Stimulated activated naive CD4-positive, alpha-beta T cell (primary cell): ENCODE data around the gene CEACAM20.
"Not testable (repeated sequence)": the region's sequence is repeated elsewhere in the genome, so short reads cannot be mapped to it uniquely, and the experiment has no call there.

Experiments used
- DNase-seq, 6 experiments: peaks; one replicate each; lab custom pipeline; 2025; lab: John Stamatoyannopoulos, UW

Gene CEACAM20

GRCh38 chr19:44548736-44549135 lies 19.3 kb upstream of the CEACAM20 start:
- no peak for DNase-seq

GRCh38 chr19:44544031-44544430 lies 14.6 kb upstream of the CEACAM20 start:
- no peak for DNase-seq

- DNase-seq: no peak
Measured at GRCh38 chr19:44542671-44543070, 13.2 kb upstream of the CEACAM20 start.

- DNase-seq: no peak
Measured at GRCh38 chr19:44540736-44541135, 11.3 kb upstream of the CEACAM20 start.

DNA sequence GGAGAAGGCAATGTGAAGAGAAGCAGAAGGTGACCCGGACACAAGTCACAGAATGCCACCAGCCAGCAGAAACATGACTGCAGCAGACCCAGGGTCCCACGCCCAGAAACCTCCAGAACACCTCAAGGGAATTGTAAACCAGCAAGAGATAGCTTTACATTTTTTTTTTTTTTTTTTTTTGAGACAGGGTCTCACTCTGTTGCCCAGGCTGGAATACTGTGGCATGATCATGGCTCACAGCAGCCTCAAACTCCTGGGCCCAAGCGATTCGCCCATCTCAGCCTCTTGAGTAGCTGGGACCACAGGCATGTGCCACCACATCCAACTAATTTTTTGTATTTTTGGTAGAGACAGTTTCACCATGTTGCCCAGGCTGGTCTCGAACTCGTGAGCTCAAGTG lies 10.5 kb upstream of the CEACAM20 start:
- DNase-seq: no peak

- no peak for DNase-seq
Measured at GRCh38 chr19:44539236-44539826, 9.9 kb upstream of the CEACAM20 start.

- not testable (repeated sequence) for DNase-seq
Measured at GRCh38 chr19:44535361-44535760, 5.9 kb upstream of the CEACAM20 start.

GRCh38 chr19:44532819-44533218 lies 3.3 kb upstream of the CEACAM20 start:
- no peak for DNase-seq

DNA sequence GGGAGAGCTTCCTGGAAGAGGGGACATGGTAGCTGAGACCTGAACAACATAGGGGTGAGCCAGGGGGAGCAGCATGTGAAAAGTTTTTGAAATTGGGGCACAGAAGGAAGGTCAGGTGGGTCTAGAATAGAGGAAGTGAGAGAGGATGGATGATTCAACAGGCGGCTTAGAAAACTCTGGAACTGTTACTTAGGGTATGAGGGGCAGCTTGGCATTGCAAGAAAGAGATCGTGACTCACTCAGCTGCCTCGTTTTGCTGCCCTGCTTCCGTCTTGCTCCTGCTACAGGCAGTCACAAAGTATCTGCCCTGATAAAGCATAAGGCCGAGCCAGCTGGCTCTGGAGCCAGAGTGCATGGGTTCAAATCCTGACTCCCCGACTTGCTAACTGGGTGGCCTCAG lies 1.3 kb upstream of the CEACAM20 start:
- no peak for DNase-seq

- no peak for DNase-seq
Measured at GRCh38 chr19:44527554-44527953, 1.9 kb downstream of the CEACAM20 start.

- no peak for DNase-seq
Measured at GRCh38 chr19:44525721-44526430, 3.6 kb downstream of the CEACAM20 start.

DNA sequence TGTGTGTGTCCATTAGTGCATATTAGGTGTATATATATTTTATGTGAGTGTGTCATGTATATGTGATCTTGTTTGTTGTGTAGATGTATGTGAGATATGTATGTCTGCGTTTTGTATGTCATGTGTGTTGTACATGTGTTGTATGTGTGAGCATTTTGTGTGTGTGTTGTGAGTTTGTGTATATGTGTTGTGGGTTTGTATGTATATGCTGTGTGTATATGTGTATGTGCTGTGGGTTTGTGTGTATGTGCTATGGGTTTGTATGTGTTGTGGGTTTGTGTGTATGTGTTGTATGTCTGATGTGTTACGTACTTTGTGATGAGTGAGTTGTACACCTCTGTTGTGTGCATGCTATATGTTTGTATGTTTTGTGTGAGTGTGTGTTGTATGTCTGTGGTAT lies 8.1 kb downstream of the CEACAM20 start:
- no peak for DNase-seq

GRCh38 chr19:44517146-44517545 lies 12.3 kb downstream of the CEACAM20 start:
- no peak for DNase-seq

DNA sequence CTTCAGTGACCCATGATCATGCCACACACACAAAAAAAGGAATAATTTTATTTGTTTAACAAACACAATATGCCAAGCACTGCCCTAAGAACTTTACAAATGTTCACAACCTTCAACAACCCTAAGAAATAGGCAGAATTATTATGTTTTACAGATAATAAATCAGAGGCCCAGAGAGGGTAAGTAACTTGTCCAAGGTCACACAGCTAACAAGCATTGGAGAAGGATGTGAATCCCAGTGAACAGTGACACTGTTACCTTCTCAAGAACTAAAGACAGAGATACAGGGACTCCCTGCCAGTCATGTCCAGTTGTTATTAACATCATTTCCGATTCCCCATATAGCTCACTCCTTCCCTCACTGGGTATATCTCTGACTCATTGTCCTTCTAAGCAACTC lies 13.6 kb downstream of the CEACAM20 start:
- no peak for DNase-seq

- DNase-seq: no peak
Measured at GRCh38 chr19:44515031-44515430, 14.4 kb downstream of the CEACAM20 start.

GRCh38 chr19:44512326-44513298 lies 16.9 kb downstream of the CEACAM20 start:
- DNase-seq: no peak

DNA sequence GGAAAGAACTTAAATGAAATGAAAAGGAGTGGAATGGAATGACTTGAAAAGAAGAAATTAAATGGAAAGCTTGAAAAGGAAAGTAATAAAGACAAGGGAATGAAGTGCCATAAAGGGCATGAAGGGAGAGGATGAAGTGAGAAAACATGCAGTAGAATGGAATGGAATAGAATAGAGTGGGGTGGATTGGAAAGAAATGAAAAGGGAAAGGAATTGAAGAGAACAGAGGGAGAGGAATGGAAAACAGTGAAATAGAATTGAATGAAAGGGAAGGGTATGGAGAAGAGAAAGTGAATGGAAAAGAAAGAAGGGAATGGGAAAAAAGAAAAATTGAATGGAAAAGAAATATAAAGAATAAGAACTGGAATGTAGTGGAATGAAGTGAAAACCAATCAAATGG lies 20.0 kb downstream of the CEACAM20 start:
- no peak for DNase-seq

DNA sequence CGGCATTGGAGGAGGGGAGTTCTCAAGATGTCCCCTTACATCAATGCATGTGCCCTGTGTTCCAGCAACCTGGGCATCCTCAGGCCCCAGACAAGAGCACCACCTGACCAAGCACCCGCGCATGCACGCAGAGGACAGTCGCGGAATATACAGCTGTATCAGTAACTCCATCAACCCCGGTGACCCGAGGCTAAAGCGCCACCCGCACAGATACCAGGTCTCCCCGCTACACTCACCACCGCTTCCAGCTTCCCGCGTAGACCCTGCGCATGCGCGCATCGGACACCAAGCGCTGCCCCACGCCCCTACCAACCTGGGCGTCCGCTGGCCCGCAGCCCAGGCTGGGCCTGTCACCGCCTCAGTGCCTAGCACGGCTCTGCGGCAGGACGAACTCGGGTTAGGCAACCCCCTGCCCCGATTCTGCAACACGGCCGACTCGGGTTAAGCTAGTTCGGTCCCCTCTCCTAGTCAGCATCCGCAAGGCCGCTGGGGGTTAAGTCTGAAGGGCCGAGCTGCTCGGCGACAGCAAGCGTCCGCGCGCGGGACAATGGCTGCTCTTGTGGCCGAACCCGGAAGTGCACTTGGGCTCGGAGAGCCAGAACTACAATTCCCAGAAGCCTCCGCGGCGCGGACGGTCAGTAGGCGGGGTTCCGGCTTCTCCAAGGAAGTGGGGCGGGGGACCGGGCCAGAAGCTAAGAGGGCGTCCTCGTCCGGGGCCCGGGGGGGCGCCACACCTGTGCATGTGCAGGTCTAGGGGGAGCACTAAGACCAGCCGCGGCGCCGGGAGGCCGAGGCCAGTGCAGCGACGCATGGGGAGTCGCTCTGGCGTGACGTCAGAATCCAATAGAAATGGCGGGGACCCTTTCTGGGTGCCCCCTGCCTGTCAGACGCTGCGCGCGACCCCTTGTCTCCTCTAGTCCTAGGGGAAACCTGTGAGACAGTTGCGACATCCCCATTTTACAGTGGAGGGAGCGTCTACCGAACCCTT lies 29.2 kb downstream of the CEACAM20 start, which contains the start of gene ZNF180:
ZNF180 (minus strand) TSS at position 561 of the 988 bp plus-strand sequence. CDS start 3,188 bp downstream, outside the sequence.
- DNase-seq: peak; percentile 82 to 94 (median 92)

DNA sequence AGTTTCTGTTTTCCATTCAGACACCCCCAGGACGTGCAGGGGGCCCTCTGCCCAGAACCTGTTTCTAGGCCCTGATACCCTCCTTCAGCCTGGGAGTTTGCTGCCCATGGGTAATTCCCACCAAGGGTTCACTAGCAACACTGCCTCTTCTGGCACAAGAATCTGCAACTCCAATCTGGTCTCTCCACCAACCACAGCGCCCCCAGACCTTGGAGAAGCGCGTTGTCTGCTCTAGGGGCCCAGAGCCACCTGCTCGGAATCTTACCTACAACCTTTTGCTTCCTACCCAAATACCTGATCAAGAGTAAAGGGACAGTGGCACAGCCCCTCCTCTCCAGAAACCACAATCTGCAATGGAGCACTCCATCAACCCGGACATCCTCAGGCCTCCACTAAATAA lies 29.9 kb downstream of the CEACAM20 start:
- DNase-seq: no peak

GRCh38 chr19:44498988-44499387 lies 30.5 kb downstream of the CEACAM20 start:
- no peak for DNase-seq

GRCh38 chr19:44496711-44497110 lies 32.8 kb downstream of the CEACAM20 start:
- DNase-seq: no peak
